Neuronal stem cell (in vitro differentiated cells): Measurements from ENCODE around the gene MRPL20.

Experiments used
- DNase-seq: peaks from one replicate; pipeline ENCODE4 v3.0.0-alpha.2; 2013; ENCODE audit warnings: low spot score
- H2AFZ ChIP-seq: one replicate; pipeline ENCODE4 v1.6.1; 2013; ENCODE audit warnings: mild to moderate bottlenecking, low read length, inconsistent platforms
- H2AK5ac ChIP-seq: 2 replicates; pipeline ENCODE4 v1.6.1; 2013; ENCODE audit warnings: low read depth, mild to moderate bottlenecking, inconsistent platforms, low read length, moderate library complexity, mixed read lengths
- H2BK120ac ChIP-seq: 2 replicates; pipeline ENCODE4 v1.6.1; 2013; ENCODE audit warnings: low read depth, mild to moderate bottlenecking, inconsistent platforms, low read length, moderate library complexity, mixed read lengths
- H2BK12ac ChIP-seq: one replicate; pipeline ENCODE4 v1.6.1; 2013; ENCODE audit warnings: low read length, inconsistent platforms
- H2BK15ac ChIP-seq: 2 replicates; pipeline ENCODE4 v1.6.1; 2013; ENCODE audit warnings: mild to moderate bottlenecking, low read length, inconsistent platforms, mixed read lengths
- H2BK5ac ChIP-seq: one replicate; pipeline ENCODE4 v1.6.1; 2013; ENCODE audit warnings: inconsistent platforms, mild to moderate bottlenecking, low read length, moderate library complexity
- H3K14ac ChIP-seq: one replicate; pipeline ENCODE4 v1.6.1; 2013; ENCODE audit warnings: low read length, inconsistent platforms
- H3K18ac ChIP-seq: 2 replicates; pipeline ENCODE4 v1.6.1; 2013; ENCODE audit warnings: low read length, inconsistent platforms
- H3K23ac ChIP-seq: 2 replicates; pipeline ENCODE4 v1.6.1; 2013; ENCODE audit warnings: low read depth, mild to moderate bottlenecking, mixed read lengths, low read length, inconsistent platforms; ENCODE audit not compliant: poor library complexity
- H3K27ac ChIP-seq: replicated peaks from 3 replicates; pipeline ENCODE4 v1.5.1; 2013; ENCODE audit warnings: low read length, inconsistent platforms
- H3K27me3 ChIP-seq, 3 experiments: 2 replicates each; pipeline ENCODE4 v1.6.1; 2013; ENCODE audit warnings: low read length in 3 of 3, mild to moderate bottlenecking in 2 of 3, inconsistent platforms in 1 of 3, low read depth in 1 of 3, mixed read lengths in 1 of 3, moderate library complexity in 1 of 3; ENCODE audit not compliant: control insufficient read depth in 3 of 3, insufficient read depth in 3 of 3
- H3K36me3 ChIP-seq, 2 donors: replicated peaks in 1 of 2; 2 replicates each; pipeline ENCODE4 v1.6.1; 2013; ENCODE audit warnings: low read length in 2 of 2; ENCODE audit not compliant: control insufficient read depth in 2 of 2, insufficient read depth in 2 of 2
- H3K4ac ChIP-seq: 2 replicates; pipeline ENCODE4 v1.6.1; 2013; ENCODE audit warnings: inconsistent platforms, mild to moderate bottlenecking, low read length, moderate library complexity
- H3K4me1 ChIP-seq, 2 donors: 1 replicate in 1 of 2; 2 replicates in 1 of 2; pipeline ENCODE4 v1.6.1; 2013; ENCODE audit warnings: low read length in 2 of 2, low read depth in 1 of 2; ENCODE audit not compliant: control insufficient read depth in 2 of 2, insufficient read depth in 1 of 2
- H3K4me2 ChIP-seq: one replicate; pipeline ENCODE4 v1.6.1; 2013; ENCODE audit warnings: mild to moderate bottlenecking, low read length, inconsistent platforms; ENCODE audit not compliant: insufficient read depth, poor library complexity, severe bottlenecking
- H3K4me3 ChIP-seq, 2 donors: 2 replicates each; pipeline ENCODE4 v1.5.1; 2013; ENCODE audit warnings: low read length in 2 of 2, mild to moderate bottlenecking in 2 of 2, inconsistent platforms in 1 of 2, moderate library complexity in 1 of 2
- H3K79me1 ChIP-seq: one replicate; pipeline ENCODE4 v1.6.1; 2013; ENCODE audit warnings: low read depth, mild to moderate bottlenecking, inconsistent platforms, low read length, moderate library complexity
- H3K9ac ChIP-seq: one replicate; pipeline ENCODE4 v1.6.1; 2013; ENCODE audit warnings: mild to moderate bottlenecking, low read depth, low read length, inconsistent platforms; ENCODE audit not compliant: poor library complexity
- H3K9me3 ChIP-seq, 2 donors: replicated peaks in 1 of 2; 2 replicates each; pipeline versions ENCODE3 to v1.6.1; 2013; ENCODE audit warnings: low read length in 2 of 2, mild to moderate bottlenecking in 2 of 2, inconsistent platforms in 1 of 2, low read depth in 1 of 2, mixed read lengths in 1 of 2, moderate library complexity in 1 of 2; ENCODE audit not compliant: control insufficient read depth in 2 of 2, insufficient read depth in 1 of 2
- H4K8ac ChIP-seq: one replicate; pipeline ENCODE4 v1.6.1; 2013; ENCODE audit warnings: low read depth, mild to moderate bottlenecking, inconsistent platforms, low read length, moderate library complexity
- H4K91ac ChIP-seq: one replicate; pipeline ENCODE4 v1.6.1; 2013; ENCODE audit warnings: low read length, low read depth, mild to moderate bottlenecking, inconsistent platforms; ENCODE audit not compliant: poor library complexity
- WGBS, 2 donors: extraction: QIAGEN DNeasy Blood & Tissue Kit; methylation state at CpG; one replicate each; pipeline ENCODE4 v1.1.7; 2013; ENCODE audit warnings: missing lambda C conversion rate in 2 of 2, mixed read lengths in 1 of 2; ENCODE audit not compliant: insufficient read length in 2 of 2, insufficient replicate concordance in 1 of 2; ENCODE audit errors: extremely low coverage in 2 of 2; 5-methylcytosine and 5-hydroxymethylcytosine counted together

Gene MRPL20

GRCh38 chr1:1366699-1367066 lies 40.4 kb downstream of the MRPL20 start:
- peak overlapping the region in 1 of 2 donors; percentile 16 for H3K4me3 ChIP-seq
- whole genome bisulfite sequencing, 2 donors: 100% methylated on average over 2 to 3 of the region's 3 CpGs
- H3K36me3 ChIP-seq: peaks cover 0 to 3% of the 10 kb centered on the region in 2 donors

GRCh38 chr1:1365875-1366698 lies 41.0 kb downstream of the MRPL20 start:
- H3K27me3 ChIP-seq: peaks cover 0 to 2% (median 0%) of the 10 kb centered on the region in 3 experiments
- H2AK5ac ChIP-seq: no peak overlapping the region
- peaks cover 6 to 10% of the 10 kb centered on the region in 2 donors for H3K4me1 ChIP-seq
- no peak overlapping the region for H3K9ac ChIP-seq
- H2AFZ ChIP-seq: no peak overlapping the region
- no peak overlapping the region for H4K8ac ChIP-seq
- no peak overlapping the region for H3K18ac ChIP-seq
- 100% methylated on average over 5 to 10 of the region's 10 CpGs for WGBS, 2 donors
- H3K23ac ChIP-seq: no peak overlapping the region
- no peak overlapping the region for H3K27ac ChIP-seq
- H3K4me3 ChIP-seq: no peak overlapping the region
- H2BK12ac ChIP-seq: no peak overlapping the region
- H3K9me3 ChIP-seq: peaks cover 5 to 14% of the 10 kb centered on the region in 2 donors
- H2BK5ac ChIP-seq: no peak overlapping the region
- no peak overlapping the region for H3K4ac ChIP-seq
- H2BK15ac ChIP-seq: no peak overlapping the region
- no peak overlapping the region for H3K14ac ChIP-seq
- H3K79me1 ChIP-seq: no peaks in the 10 kb centered on the region
- H3K4me2 ChIP-seq: no peak overlapping the region
- no peaks in the 10 kb centered on the region for H3K36me3 ChIP-seq
- H4K91ac ChIP-seq: no peak overlapping the region
- no peak for DNase-seq
- H2BK120ac ChIP-seq: no peak overlapping the region

More at GRCh38 chr1:1366699-1367066, 40.4 kb downstream of the MRPL20 start:
- no peak overlapping the region for H2BK12ac ChIP-seq
- peaks cover 4 to 6% of the 10 kb centered on the region in 2 donors for H3K4me1 ChIP-seq
- H3K4ac ChIP-seq: no peak overlapping the region
- peaks cover 5 to 14% of the 10 kb centered on the region in 2 donors for H3K9me3 ChIP-seq
- H3K23ac ChIP-seq: no peak overlapping the region
- H4K91ac ChIP-seq: no peak overlapping the region
- H3K79me1 ChIP-seq: peaks cover 5% of the 10 kb centered on the region
- DNase-seq: no peak
- H2BK120ac ChIP-seq: no peak overlapping the region
- H2AFZ ChIP-seq: no peak overlapping the region
- no peak overlapping the region for H3K18ac ChIP-seq
- no peak overlapping the region for H3K4me2 ChIP-seq
- no peak overlapping the region for H3K27ac ChIP-seq
- no peak overlapping the region for H3K14ac ChIP-seq
- H2AK5ac ChIP-seq: no peak overlapping the region
- no peak overlapping the region for H2BK5ac ChIP-seq
- peaks cover 0 to 2% (median 0%) of the 10 kb centered on the region in 3 experiments for H3K27me3 ChIP-seq
- H2BK15ac ChIP-seq: no peak overlapping the region
- H4K8ac ChIP-seq: no peak overlapping the region
- H3K9ac ChIP-seq: no peak overlapping the region

DNA sequence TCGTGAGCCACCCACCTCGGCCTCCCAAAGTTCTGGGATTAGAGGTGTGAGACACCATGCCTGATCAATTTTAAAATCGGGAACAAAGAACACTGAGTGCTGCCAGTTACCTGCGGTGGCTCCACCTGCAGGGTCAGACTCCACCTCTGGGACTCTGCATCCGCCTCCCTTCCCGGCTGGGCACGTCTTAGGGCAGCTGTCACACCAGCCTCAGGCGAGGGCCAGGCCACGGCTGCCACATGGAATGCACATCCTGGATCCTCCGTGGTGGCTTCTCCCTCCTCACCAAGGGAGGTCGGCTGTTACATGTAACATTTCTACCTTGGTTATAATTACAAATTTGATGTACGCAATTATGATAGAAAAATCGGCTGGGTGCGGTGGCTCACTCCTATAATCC lies 42.8 kb downstream of the MRPL20 start:
- H4K8ac ChIP-seq: no peak overlapping the region

GRCh38 chr1:1361982-1362423 lies 45.1 kb downstream of the MRPL20 start:
- no CpG with 5 or more reads among the region's 13 CpGs for WGBS, 2 donors
- Histone ChIP-seq H3K9me3 (peaks cover 5 to 11% of the 10 kb centered on the region in 2 donors), H3K14ac (no peak overlapping the region), H3K23ac (no peak overlapping the region), H3K27ac (no peak overlapping the region), H2AFZ (peak overlapping the region; percentile 42), H3K4me2 (no peak overlapping the region), H3K27me3 (no peaks in the 10 kb centered on the region), H3K36me3 (no peaks in the 10 kb centered on the region), H4K8ac (no peak overlapping the region), H2AK5ac (no peak overlapping the region), H2BK15ac (no peak overlapping the region), H2BK120ac (no peak overlapping the region), H3K18ac (no peak overlapping the region), H3K4me1 (peaks cover 39 to 49% of the 10 kb centered on the region in 2 donors), H2BK5ac (no peak overlapping the region), H3K4ac (no peak overlapping the region), H3K9ac (no peak overlapping the region), H3K79me1 (no peaks in the 10 kb centered on the region), H2BK12ac (no peak overlapping the region), H3K4me3 (no peak overlapping the region), H4K91ac (no peak overlapping the region)
- DNase-seq: no peak

More for the DNA sequence above, 42.8 kb downstream of the MRPL20 start:
- H3K4ac ChIP-seq: no peak overlapping the region
- H3K9ac ChIP-seq: no peak overlapping the region
- H3K27ac ChIP-seq: no peak overlapping the region
- H3K9me3 ChIP-seq: peaks cover 5 to 14% of the 10 kb centered on the region in 2 donors
- H4K91ac ChIP-seq: no peak overlapping the region
- H3K4me1 ChIP-seq: peaks cover 21 to 27% of the 10 kb centered on the region in 2 donors
- H3K27me3 ChIP-seq: peaks cover 0 to 2% (median 0%) of the 10 kb centered on the region in 3 experiments
- no peaks in the 10 kb centered on the region for H3K36me3 ChIP-seq
- no peak overlapping the region for H2AFZ ChIP-seq
- no CpG with 5 or more reads among the region's 14 CpGs for WGBS, 2 donors
- DNase-seq: no peak
- no peak overlapping the region for H2BK12ac ChIP-seq
- H3K14ac ChIP-seq: no peak overlapping the region
- no peak overlapping the region for H3K23ac ChIP-seq
- H3K18ac ChIP-seq: peak overlapping the region; percentile 82
- H3K4me2 ChIP-seq: no peak overlapping the region
- H2BK120ac ChIP-seq: no peak overlapping the region
- H3K4me3 ChIP-seq: peak overlapping the region in 1 of 2 donors; percentile 11
- peak overlapping the region; percentile 36 for H2AK5ac ChIP-seq
- H2BK5ac ChIP-seq: no peak overlapping the region
- no peaks in the 10 kb centered on the region for H3K79me1 ChIP-seq
- no peak overlapping the region for H2BK15ac ChIP-seq
